ENCODE measurements around the gene ZNF578. TPM values are rescaled to one million over a fixed set of nuclear protein-coding genes. Genes with fewer than 3 reads are reported as not detected.

The ZNF578 gene
- total RNA-seq (2022) = not detected in 2 replicates
- Bru-seq, nascent RNA = not detected
- BruChase-seq, experiment 1, labeled RNA remaining after a 6-hour chase = percentile 1 among the genes with signal in this experiment
- BruChase-seq, experiment 2, labeled RNA remaining after a 2-hour chase = not detected
- long read RNA-seq = 0 reads

DNA sequence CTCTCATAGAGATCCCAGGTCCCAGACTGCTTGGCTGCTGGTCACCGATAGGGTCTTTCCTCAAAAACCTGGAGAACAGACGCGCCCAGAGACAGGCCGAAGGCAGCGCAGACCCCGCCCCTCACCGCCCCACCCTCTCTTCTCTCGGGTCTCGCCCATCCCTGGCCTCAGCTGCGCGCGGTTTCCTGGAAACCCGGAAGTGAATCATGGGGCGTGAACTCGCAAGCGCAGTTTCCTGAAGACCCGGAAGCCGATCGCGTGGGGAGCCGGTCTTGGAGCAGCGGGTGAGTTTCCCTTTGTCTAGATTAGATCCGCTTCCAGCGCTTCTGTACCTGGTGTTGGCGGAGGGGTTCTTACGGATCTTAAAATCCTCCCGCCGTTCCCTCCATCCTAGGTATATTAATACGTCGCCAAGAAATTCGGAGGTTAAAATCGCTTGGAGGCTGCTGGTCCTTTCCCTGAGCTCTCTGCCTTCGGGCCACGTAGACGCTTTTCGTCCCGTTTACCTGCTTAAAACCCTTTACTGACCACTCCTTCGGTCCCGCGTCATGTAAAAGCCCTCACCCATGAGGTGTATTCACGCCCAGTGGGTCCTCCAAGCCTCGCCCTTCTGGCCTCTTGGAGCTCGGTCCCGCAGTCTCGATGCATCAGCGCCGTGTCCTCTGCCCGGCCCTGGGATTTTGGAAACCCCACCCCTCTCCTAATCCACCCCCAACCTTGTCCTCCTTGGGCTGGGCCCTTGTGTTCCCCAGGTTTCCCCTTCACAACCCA is at the start of gene ZNF578:
Gene ZNF578, plus strand, starts transcription at position 230 of the 771 bp plus-strand sequence. CDS start 48,293 bp downstream, outside the sequence.
- peaks cover 5% of the 10 kb centered on the region for H3K36me3 Mint-ChIP-seq (ENCODE audit: insufficient read depth, unreplicated experiment)
- no peaks in the 10 kb centered on the region for H3K4me1 Mint-ChIP-seq (ENCODE audit: low read depth, unreplicated experiment)
- H3K9me3 Mint-ChIP-seq (ENCODE audit: low read depth, unreplicated experiment) = peaks cover 43% of the 10 kb centered on the region
- TF ChIP-seq, protein P1, sequence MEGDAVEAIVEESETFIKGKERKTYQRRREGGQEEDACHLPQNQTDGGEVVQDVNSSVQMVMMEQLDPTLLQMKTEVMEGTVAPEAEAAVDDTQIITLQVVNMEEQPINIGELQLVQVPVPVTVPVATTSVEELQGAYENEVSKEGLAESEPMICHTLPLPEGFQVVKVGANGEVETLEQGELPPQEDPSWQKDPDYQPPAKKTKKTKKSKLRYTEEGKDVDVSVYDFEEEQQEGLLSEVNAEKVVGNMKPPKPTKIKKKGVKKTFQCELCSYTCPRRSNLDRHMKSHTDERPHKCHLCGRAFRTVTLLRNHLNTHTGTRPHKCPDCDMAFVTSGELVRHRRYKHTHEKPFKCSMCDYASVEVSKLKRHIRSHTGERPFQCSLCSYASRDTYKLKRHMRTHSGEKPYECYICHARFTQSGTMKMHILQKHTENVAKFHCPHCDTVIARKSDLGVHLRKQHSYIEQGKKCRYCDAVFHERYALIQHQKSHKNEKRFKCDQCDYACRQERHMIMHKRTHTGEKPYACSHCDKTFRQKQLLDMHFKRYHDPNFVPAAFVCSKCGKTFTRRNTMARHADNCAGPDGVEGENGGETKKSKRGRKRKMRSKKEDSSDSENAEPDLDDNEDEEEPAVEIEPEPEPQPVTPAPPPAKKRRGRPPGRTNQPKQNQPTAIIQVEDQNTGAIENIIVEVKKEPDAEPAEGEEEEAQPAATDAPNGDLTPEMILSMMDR (IDR thresholded peaks at IDR 0.05; ENCODE audit: unreplicated experiment) = no peak
- no peak within 1 kb of the TSS for H3K4me3 Mint-ChIP-seq (ENCODE audit: low read depth, unreplicated experiment)
- BruUV-seq (replicated peaks) = no TSS peak
- H3K27ac Mint-ChIP-seq (ENCODE audit: unreplicated experiment) = no peak within 1 kb of the TSS
- H3K27me3 Mint-ChIP-seq (ENCODE audit: unreplicated experiment) = no peaks in the 10 kb centered on the region
- CTCF ChIA-PET = no interaction called here
- no peak for DNase-seq
- intact Hi-C loops (cut with micrococcal nuclease; ENCODE audit: unreplicated experiment) = no loop called here

DNA sequence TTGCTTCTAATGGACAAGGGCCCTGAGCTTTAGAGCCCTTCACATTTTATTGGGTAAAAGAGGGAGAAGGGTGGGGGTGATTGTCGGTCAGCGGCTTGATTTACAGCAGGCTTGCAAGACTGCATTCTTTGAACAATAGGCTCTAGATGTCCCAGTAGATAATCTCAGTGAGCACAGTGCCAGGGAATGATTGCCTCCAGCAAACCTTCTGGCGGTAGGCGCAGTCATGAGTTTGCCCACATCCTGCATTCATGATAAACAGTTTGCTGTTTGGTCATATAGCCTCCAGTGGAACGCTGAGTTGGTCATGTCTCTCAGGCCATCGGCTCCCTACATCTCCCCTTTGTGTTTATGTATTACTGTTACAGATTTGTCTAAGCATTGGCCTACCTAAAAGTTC is 43.1 kb upstream of the ZNF578 start:
- TF ChIP-seq, protein P1 (IDR thresholded peaks at IDR 0.05; ENCODE audit: unreplicated experiment) = no peak
- CTCF ChIA-PET = no interaction called here
- DNase-seq = no peak
- intact Hi-C loops (cut with micrococcal nuclease; ENCODE audit: unreplicated experiment) = no loop called here
- Mint-ChIP-seq H3K9me3 (ENCODE audit: low read depth, unreplicated experiment) (peaks cover 14% of the 10 kb centered on the region), H3K36me3 (ENCODE audit: insufficient read depth, unreplicated experiment) (no peaks in the 10 kb centered on the region), H3K27me3 (ENCODE audit: unreplicated experiment) (no peaks in the 10 kb centered on the region), H3K4me3 (ENCODE audit: low read depth, unreplicated experiment) (no peak overlapping the region), H3K4me1 (ENCODE audit: low read depth, unreplicated experiment) (no peaks in the 10 kb centered on the region), H3K27ac (ENCODE audit: unreplicated experiment) (no peak overlapping the region)
- no TSS peak for BruUV-seq (replicated peaks)

DNA sequence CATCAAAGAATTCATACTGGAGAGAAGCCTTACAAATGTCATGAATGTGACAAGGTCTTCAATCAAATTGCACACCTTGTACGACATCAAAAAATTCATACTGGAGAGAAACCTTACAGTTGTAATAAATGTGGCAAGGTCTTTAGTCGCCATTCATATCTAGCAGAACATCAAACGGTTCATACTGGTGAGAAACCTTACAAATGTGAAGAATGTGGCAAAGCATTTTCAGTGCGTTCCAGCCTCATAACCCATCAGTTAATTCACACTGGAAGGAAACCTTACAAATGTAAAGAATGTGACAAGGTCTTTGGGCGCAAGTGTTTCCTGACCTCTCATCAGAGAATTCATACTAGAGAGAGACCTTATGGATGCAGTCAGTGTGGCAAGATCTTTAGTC is 37.6 kb upstream of the ZNF578 start:
- H3K27ac Mint-ChIP-seq (ENCODE audit: unreplicated experiment) = no peak overlapping the region
- CTCF ChIA-PET = no interaction called here
- intact Hi-C loops (cut with micrococcal nuclease; ENCODE audit: unreplicated experiment) = no loop called here
- peaks cover 14% of the 10 kb centered on the region for H3K9me3 Mint-ChIP-seq (ENCODE audit: low read depth, unreplicated experiment)
- TF ChIP-seq, protein P1 (IDR thresholded peaks at IDR 0.05; ENCODE audit: unreplicated experiment) = no peak
- no peak overlapping the region for H3K4me3 Mint-ChIP-seq (ENCODE audit: low read depth, unreplicated experiment)
- no peak for DNase-seq
- H3K4me1 Mint-ChIP-seq (ENCODE audit: low read depth, unreplicated experiment) = no peaks in the 10 kb centered on the region
- H3K27me3 Mint-ChIP-seq (ENCODE audit: unreplicated experiment) = no peaks in the 10 kb centered on the region
- no peaks in the 10 kb centered on the region for H3K36me3 Mint-ChIP-seq (ENCODE audit: insufficient read depth, unreplicated experiment)
- no TSS peak for BruUV-seq (replicated peaks)

DNA sequence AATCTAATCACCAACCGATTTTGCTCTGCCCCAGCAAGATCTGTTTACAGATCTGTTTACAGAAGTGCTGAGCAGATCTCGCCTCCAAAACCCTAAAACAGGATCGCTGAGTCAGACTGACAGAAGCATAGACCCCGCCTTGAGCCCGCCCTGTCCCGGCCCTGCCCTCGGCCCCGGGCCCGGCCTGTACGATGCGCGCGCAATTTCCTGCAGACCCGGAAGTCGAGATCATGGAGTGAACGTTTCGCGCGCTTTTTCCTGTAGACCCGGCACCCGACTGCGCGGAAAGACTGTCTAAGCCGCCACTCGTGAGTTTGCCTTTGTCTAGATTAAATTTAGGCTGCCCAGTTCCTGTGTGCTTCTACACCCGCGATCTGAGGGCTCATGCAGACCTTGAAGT is 24.4 kb upstream of the ZNF578 start, which contains the start of gene ZNF534:
Gene ZNF534, plus strand, starts transcription at position 212 of the 400 bp plus-strand sequence. CDS start 2,327 bp downstream, outside the sequence.
- H3K27ac Mint-ChIP-seq (ENCODE audit: unreplicated experiment) = no peak within 1 kb of the TSS
- no TSS peak for BruUV-seq (replicated peaks)
- peaks cover 18% of the 10 kb centered on the region for H3K9me3 Mint-ChIP-seq (ENCODE audit: low read depth, unreplicated experiment)
- H3K4me1 Mint-ChIP-seq (ENCODE audit: low read depth, unreplicated experiment) = no peaks in the 10 kb centered on the region
- TF ChIP-seq, protein P1 (IDR thresholded peaks at IDR 0.05; ENCODE audit: unreplicated experiment) = no peak
- no peak within 1 kb of the TSS for H3K4me3 Mint-ChIP-seq (ENCODE audit: low read depth, unreplicated experiment)
- DNase-seq = no peak
- intact Hi-C loops (cut with micrococcal nuclease; ENCODE audit: unreplicated experiment) = no loop called here
- peaks cover 8% of the 10 kb centered on the region for H3K36me3 Mint-ChIP-seq (ENCODE audit: insufficient read depth, unreplicated experiment)
- CTCF ChIA-PET = no interaction called here
- H3K27me3 Mint-ChIP-seq (ENCODE audit: unreplicated experiment) = no peaks in the 10 kb centered on the region

All from Calu3 (cell line).